Peyer's patch (tissue), 4 donors: ENCODE results near the gene IZUMO4. TPM values are rescaled to one million over a fixed set of nuclear protein-coding genes. Genes with fewer than 3 reads are reported as not detected.

Experiments
- DNase-seq, 3 donors: peaks; one replicate each; pipeline ENCODE4 v3.0.0-alpha.2; 2017 to 2019
- H3K27ac ChIP-seq, 4 donors: fragments of 200-600 bp; sonication (generic); one replicate each; pipeline ENCODE4 v1.5.1; 2016 to 2019
- H3K27me3 ChIP-seq, 2 donors: fragments of 200-600 bp; sonication (generic); one replicate each; pipeline ENCODE4 v1.5.1; 2019
- H3K36me3 ChIP-seq, 3 donors: fragments of 200-600 bp; sonication (generic); one replicate each; pipeline ENCODE4 v1.5.1; 2016 to 2019
- H3K4me1 ChIP-seq, 4 donors: fragments of 200-600 bp; sonication (generic); one replicate each; pipeline ENCODE4 v1.5.1; 2016 to 2019
- H3K4me3 ChIP-seq, 4 donors: fragments of 200-600 bp; sonication (generic); 1 replicate in 3 of 4; 2 replicates in 1 of 4; pipeline ENCODE4 v1.5.1; 2016 to 2019; ENCODE audit warnings: mild to moderate bottlenecking in 1 of 4
- H3K9me3 ChIP-seq, 4 donors: fragments of 200-600 bp; sonication (generic); one replicate each; pipeline ENCODE4 v1.5.1; 2016 to 2019; ENCODE audit warnings: mild to moderate bottlenecking in 1 of 4
- POLR2A ChIP-seq, 2 donors: fragments of 450-650 bp; IDR thresholded peaks; one replicate each; pipeline ENCODE4 v1.5.1; 2017; ENCODE audit warnings: antibody characterized with exemption in 2 of 2, mild to moderate bottlenecking in 2 of 2, moderate library complexity in 2 of 2
- total RNA-seq, 4 donors: library from RNA; depleted of rRNA; stranded (reverse); fragments of >200 nt; gene quantifications; one replicate each; pipeline ENCODE4 v1.1.0, GENCODE V29; 2016
- TF ChIP-seq, protein P1 (sequence below), 6 experiments: fragments of 450-650 bp in 4 of 6; fragments of 200-600 bp in 2 of 6; sonication (generic) in 1 of 6; IDR thresholded peaks; one replicate each; pipeline ENCODE4 v1.5.1; 2017 to 2019; ENCODE audit warnings: antibody characterized with exemption in 6 of 6, mild to moderate bottlenecking in 3 of 6, moderate library complexity in 1 of 6

IZUMO4 gene
- total RNA-seq, 4 donors from 2014 or later, result 1.3 to 9.9 (median 3.8) TPM

DNA sequence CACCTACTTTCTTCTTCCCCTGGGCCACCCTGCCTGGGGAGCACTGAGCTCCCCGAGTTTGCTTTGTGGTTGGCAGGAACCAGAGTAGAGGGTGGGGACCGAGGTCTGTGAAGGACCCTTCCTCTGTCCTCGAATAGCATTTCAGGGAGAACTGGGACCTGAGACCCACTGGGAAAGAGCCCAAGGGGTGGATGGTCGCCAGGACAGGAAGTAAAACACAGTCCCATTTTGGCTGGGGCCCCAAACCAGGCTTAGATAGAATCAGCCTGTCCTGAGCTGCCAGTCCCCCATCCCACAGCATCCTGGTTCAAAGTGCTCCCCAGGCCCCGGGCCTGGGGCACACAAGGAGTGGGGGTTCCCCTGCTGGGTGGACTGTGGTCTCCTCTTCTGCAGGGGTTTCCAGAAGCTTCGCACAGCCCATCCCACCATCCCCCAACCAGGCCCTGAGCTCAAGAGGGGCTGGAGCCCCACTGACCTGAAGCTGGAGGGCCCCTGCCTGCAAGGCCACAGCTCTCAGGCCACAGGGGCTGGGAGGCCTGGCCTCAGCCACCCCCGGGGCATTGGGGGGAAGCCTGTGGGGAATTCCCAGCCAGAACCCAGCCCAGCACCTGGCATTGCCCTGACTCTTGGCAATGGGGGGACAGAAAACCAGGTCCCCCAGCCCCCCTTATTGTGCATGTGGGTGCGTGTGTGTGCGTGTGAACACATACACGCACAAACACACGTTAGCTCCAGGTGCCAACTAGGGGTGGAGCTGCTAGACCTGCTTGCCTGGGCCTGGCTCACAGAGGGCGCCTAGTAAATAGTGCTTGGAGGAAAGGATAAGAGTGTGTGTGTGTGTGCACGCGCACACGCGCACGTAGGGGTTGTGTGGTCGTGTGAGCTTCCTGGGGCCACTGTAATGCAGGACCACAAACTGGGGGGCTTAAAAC, 44.7 kb upstream of the IZUMO4 start:
- Histone ChIP-seq H3K27ac (peak overlapping the region; percentile 98 to 99 (median 99)), H3K36me3 (no peaks in the 10 kb centered on the region), H3K4me1 (peaks cover 6 to 72% (median 63%) of the 10 kb centered on the region in 4 donors), H3K27me3 (no peaks in the 10 kb centered on the region), H3K9me3 (no peaks in the 10 kb centered on the region), H3K4me3 (peak overlapping the region; percentile 85 to 100 (median 98))
- TF ChIP-seq, protein P1, sequence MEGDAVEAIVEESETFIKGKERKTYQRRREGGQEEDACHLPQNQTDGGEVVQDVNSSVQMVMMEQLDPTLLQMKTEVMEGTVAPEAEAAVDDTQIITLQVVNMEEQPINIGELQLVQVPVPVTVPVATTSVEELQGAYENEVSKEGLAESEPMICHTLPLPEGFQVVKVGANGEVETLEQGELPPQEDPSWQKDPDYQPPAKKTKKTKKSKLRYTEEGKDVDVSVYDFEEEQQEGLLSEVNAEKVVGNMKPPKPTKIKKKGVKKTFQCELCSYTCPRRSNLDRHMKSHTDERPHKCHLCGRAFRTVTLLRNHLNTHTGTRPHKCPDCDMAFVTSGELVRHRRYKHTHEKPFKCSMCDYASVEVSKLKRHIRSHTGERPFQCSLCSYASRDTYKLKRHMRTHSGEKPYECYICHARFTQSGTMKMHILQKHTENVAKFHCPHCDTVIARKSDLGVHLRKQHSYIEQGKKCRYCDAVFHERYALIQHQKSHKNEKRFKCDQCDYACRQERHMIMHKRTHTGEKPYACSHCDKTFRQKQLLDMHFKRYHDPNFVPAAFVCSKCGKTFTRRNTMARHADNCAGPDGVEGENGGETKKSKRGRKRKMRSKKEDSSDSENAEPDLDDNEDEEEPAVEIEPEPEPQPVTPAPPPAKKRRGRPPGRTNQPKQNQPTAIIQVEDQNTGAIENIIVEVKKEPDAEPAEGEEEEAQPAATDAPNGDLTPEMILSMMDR (IDR thresholded peaks at IDR 0.05), result no peak
- no peak for TF ChIP-seq POLR2A (IDR thresholded peaks at IDR 0.05)
- peak in 2 of 3 donors; percentile 65 to 76 for DNase-seq

DNA sequence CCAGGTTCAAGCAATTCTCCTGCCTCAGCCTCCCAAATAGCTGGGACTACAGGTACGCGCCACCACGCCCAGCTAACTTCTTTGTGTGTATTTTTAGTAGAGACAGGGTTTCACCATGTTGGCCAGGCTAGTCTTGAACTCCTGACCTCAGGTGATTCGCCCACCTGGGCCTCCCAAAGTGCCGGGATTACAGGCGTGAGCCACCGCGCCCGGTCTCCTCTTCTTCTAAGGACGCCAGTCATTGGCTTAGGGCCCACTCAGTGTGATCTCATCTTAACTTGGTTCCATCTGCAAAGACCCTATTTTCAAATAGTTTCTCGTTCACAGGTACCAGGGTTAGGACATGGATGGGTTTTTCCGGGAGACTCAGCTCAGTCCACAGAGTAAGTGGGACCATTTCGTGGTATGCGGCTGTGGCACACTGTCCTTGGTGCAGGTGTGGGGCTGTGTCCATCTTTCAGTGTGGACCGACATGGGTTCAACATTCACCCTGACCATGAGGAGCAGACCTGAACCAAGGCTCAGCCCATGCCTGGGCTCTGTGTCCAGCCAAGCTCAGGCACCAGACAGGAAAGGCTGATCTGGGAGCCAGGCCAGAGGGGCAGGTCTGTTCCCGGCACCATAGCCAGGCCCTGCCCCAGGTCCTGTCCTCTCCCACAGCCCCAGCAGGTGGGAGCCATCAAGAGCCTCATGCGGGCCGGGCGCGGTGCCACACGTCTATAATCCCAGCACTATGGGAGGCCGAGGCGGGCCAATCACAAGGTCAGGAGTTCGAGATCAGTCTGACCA, 42.9 kb upstream of the IZUMO4 start:
- peaks cover 4 to 72% (median 50%) of the 10 kb centered on the region in 4 donors for H3K4me1 ChIP-seq
- no peaks in the 10 kb centered on the region for H3K36me3 ChIP-seq
- peak in 1 of 3 donors; percentile 78 for DNase-seq
- H3K4me3 ChIP-seq, result no peak overlapping the region
- H3K27ac ChIP-seq, result peak overlapping the region; percentile 65 to 100 (median 94)
- H3K27me3 ChIP-seq, result no peaks in the 10 kb centered on the region
- H3K9me3 ChIP-seq, result no peaks in the 10 kb centered on the region
- no peak for TF ChIP-seq POLR2A (IDR thresholded peaks at IDR 0.05)
- TF ChIP-seq, protein P1 (IDR thresholded peaks at IDR 0.05), result no peak

DNA sequence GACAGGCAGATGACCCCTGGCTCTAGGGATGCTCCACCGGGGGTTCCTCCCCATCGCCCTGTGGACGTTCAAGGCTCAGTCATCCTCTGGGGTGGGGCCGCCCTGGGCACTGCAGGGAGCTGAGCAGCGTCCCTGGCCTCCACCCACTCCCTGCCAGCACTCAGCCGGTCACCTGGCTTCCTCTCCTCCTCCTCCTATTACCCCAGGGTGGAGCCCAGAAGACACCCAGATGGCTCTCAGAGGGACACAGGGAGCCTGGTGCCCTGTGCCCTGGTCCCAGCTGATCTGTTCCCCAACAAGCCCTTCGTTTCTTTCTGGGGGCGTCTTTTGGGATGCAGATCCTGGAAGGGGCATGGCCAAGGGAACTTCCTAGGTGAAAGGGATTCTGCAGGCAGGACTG, 42.0 kb upstream of the IZUMO4 start:
- Histone ChIP-seq H3K27ac (peak overlapping the region; percentile 73 to 100 (median 94)), H3K27me3 (no peaks in the 10 kb centered on the region), H3K4me3 (no peak overlapping the region), H3K4me1 (peaks cover 4 to 74% (median 49%) of the 10 kb centered on the region in 4 donors), H3K36me3 (no peaks in the 10 kb centered on the region), H3K9me3 (no peaks in the 10 kb centered on the region)
- peak; percentile 14 to 55 for TF ChIP-seq POLR2A (IDR thresholded peaks at IDR 0.05)
- TF ChIP-seq, protein P1 (IDR thresholded peaks at IDR 0.05), result no peak
- peak in 2 of 3 donors; percentile 79 to 81 for DNase-seq

DNA sequence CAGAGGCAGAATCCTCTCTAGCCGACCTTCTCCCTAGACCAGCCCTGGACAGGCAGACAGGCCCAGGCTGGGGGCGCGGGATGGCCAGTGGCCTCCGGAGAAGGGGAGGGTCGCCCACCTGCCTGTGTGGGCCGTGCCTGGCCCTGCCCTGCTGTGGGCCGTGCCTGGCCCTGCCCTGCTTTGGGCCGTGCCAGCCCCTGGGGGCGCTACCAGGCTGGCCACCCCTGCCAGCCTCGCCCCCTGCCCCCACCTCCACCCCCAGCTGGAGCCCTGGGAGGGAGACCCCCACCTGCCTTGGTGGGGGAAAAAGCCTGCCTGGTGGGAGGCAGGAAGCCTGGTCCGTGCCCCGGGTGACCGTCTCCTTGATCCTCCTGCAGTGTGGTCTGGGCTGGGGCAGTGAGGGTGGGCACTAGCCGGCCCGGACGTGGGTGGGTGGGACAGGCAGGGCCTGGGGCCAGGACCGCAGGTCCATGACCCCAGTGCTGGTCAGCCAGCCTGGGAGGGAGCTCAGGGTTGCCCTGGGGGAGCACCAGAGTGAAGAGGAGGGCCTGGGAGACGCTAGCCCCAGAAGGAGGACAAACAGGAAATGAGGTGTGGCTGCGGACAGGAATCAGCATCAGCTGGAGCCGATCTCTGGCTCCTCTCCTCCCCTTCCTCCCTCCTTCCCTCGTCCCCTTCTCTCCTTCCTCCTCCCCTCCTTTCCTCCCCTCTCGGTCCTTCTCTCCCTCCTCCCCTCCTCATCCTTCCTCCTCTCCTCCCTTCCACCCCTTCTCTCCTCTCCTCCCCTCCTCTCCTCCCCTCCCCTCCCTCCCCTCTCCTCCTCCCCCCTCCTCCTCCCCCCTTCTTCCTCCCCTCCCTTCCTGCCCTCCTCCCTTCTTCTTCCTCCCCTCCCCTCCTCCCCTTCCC, 40.5 kb upstream of the IZUMO4 start:
- Histone ChIP-seq H3K36me3 (no peaks in the 10 kb centered on the region), H3K4me3 (peak overlapping the region; percentile 12 to 47 (median 24)), H3K9me3 (no peaks in the 10 kb centered on the region), H3K27ac (peak overlapping the region; percentile 89 to 100 (median 99)), H3K27me3 (no peaks in the 10 kb centered on the region), H3K4me1 (peaks cover 4 to 86% (median 58%) of the 10 kb centered on the region in 4 donors)
- TF ChIP-seq, protein P1 (IDR thresholded peaks at IDR 0.05), result no peak
- TF ChIP-seq POLR2A (IDR thresholded peaks at IDR 0.05), result no peak
- DNase-seq, result peak in 2 of 3 donors; percentile 60 to 82

DNA sequence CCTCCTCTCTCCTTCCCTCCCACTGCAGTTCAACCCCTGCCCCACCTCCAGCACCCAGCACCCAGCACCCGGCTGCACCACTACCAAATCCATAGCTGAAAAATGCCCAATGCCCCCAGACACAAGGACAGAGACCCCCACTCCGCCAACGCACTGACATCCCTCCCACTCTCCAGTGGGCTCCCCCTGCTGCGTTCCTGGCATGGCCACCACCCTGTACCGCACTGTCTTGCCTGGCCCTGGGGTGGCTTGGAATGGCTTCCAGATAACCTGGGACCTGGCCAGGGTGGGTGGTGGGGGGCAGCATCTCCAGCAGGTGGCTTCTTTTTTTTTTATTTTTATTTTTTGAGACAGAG, 39.9 kb upstream of the IZUMO4 start:
- no peak for TF ChIP-seq POLR2A (IDR thresholded peaks at IDR 0.05)
- TF ChIP-seq, protein P1 (IDR thresholded peaks at IDR 0.05), result no peak
- H3K27ac ChIP-seq, result peak overlapping the region; percentile 89 to 100 (median 99)
- H3K36me3 ChIP-seq, result no peaks in the 10 kb centered on the region
- H3K9me3 ChIP-seq, result no peaks in the 10 kb centered on the region
- H3K4me1 ChIP-seq, result peaks cover 4 to 81% (median 53%) of the 10 kb centered on the region in 4 donors
- H3K4me3 ChIP-seq, result no peak overlapping the region
- no peak for DNase-seq
- H3K27me3 ChIP-seq, result no peaks in the 10 kb centered on the region
